OCI-M2 (cell line): ENCODE results near the gene USP25.

Source experiments
- DNase-seq: peaks from one replicate; lab custom pipeline; 2025; ENCODE audit not compliant: unreplicated experiment; lab: John Stamatoyannopoulos, UW

Gene USP25

GRCh38 chr21:15849927-15850326, 120.1 kb downstream of the USP25 start:
- DNase-seq: no peak

- DNase-seq: no peak
Measured at GRCh38 chr21:15850645-15851044, 120.9 kb downstream of the USP25 start.

- no peak for DNase-seq
Measured at GRCh38 chr21:15852146-15852545, 122.4 kb downstream of the USP25 start.

- DNase-seq: no peak
Measured at GRCh38 chr21:15853126-15853525, 123.3 kb downstream of the USP25 start.

- no peak for DNase-seq
Measured at GRCh38 chr21:15856813-15857212, 127.0 kb downstream of the USP25 start.

GRCh38 chr21:15857740-15858139, 128.0 kb downstream of the USP25 start:
- no peak for DNase-seq

- DNase-seq: no peak
Measured at GRCh38 chr21:15860541-15860940, 130.8 kb downstream of the USP25 start.

GRCh38 chr21:15868940-15869339, 139.2 kb downstream of the USP25 start:
- DNase-seq: no peak

- DNase-seq: no peak
Measured at GRCh38 chr21:15870819-15871218, 141.0 kb downstream of the USP25 start.

- no peak for DNase-seq
Measured at GRCh38 chr21:15872236-15872635, 142.5 kb downstream of the USP25 start.

- no peak for DNase-seq
Measured at GRCh38 chr21:15874615-15875014, 144.8 kb downstream of the USP25 start.

GRCh38 chr21:15875286-15875685, 145.5 kb downstream of the USP25 start:
- DNase-seq: no peak

GRCh38 chr21:15893902-15894301, 164.1 kb downstream of the USP25 start:
- DNase-seq: no peak

GRCh38 chr21:15894596-15894995, 164.8 kb downstream of the USP25 start:
- no peak for DNase-seq

GRCh38 chr21:15895142-15896106, 165.6 kb downstream of the USP25 start:
- DNase-seq: no peak

GRCh38 chr21:15896501-15896900, 166.7 kb downstream of the USP25 start:
- DNase-seq: no peak

- DNase-seq: no peak
Measured at GRCh38 chr21:15904389-15904788, 174.6 kb downstream of the USP25 start.

GRCh38 chr21:15908187-15908586, 178.4 kb downstream of the USP25 start:
- no peak for DNase-seq

GRCh38 chr21:15928196-15928595, 198.4 kb downstream of the USP25 start:
- no peak for DNase-seq

GRCh38 chr21:15928686-15929425, 199.1 kb downstream of the USP25 start:
- no peak for DNase-seq

GRCh38 chr21:15929536-15929935, 199.8 kb downstream of the USP25 start:
- DNase-seq: no peak
